Mucosa of descending colon (tissue), 3 donors: ENCODE data around the gene ETV1. TPM values are rescaled to one million over a fixed set of nuclear protein-coding genes. Genes with fewer than 3 reads are reported as not detected.

ENCODE experiments used
- ATAC-seq: fragments of 200-7000 bp; cut with Tn5 transposase; one replicate; pipeline ENCODE4 v1.9.1; 2020; ENCODE audit warnings: mild to moderate bottlenecking, moderate library complexity
- DNase-seq, 3 donors: peaks; one replicate each; pipeline ENCODE4 v3.0.0-alpha.2; 2020
- H3K36me3 ChIP-seq: fragments of 200-600 bp; one replicate; pipeline ENCODE4 v1.8.0; 2021; ENCODE audit warnings: low read depth, mild to moderate bottlenecking
- H3K4me1 ChIP-seq: fragments of 200-600 bp; one replicate; pipeline ENCODE4 v1.8.0; 2021; ENCODE audit warnings: low read depth, mild to moderate bottlenecking
- H3K4me3 ChIP-seq: fragments of 200-600 bp; one replicate; pipeline ENCODE4 v1.8.0; 2021; ENCODE audit warnings: mild to moderate bottlenecking
- H3K9me3 ChIP-seq: fragments of 200-600 bp; one replicate; pipeline ENCODE4 v1.8.0; 2021; ENCODE audit warnings: mild to moderate bottlenecking
- CTCF ChIP-seq: fragments of 200-600 bp; IDR thresholded peaks from one replicate; pipeline ENCODE4 v1.8.0; 2022; ENCODE audit warnings: antibody characterized with exemption, mild to moderate bottlenecking
- intact Hi-C, 2 donors: fragments of 100-400 bp; cut with DNase I in 1 of 2; cut with micrococcal nuclease in 1 of 2; formaldehyde crosslinking; loops; one replicate each; pipeline versions ENCODE4 v1.11.0 to v1.11.1; 2022; cut with DNase I, micrococcal nuclease
- total RNA-seq, 3 donors: library from RNA; stranded (reverse); fragmentation: NEBNext Ultra II Directional in 2 of 3; extraction: Animal tissue kit (Norgen Biotek cat#: 25700) in 2 of 3; gene quantifications; one replicate each; pipeline versions ENCODE4 v1.2.1 to v1.2.4, GENCODE V29; 2021 to 2023
- donor health status: DM: no; HTN: no; CAD: no; lungs with moderate emphysema.
- donor health status: DM: no; HTN: no; CAD: no.
- donor health status: DM: no; HTN: yes; CAD: no.

Gene ETV1
- total RNA-seq, 3 donors from 2014 or later, result 2.6 to 16.9 (median 5.9) TPM

GRCh38 chr7:13948019-13948801, 41.3 kb downstream of the ETV1 start:
- no peak overlapping the region for H3K4me3 ChIP-seq
- intact Hi-C loops, result no loop called here

GRCh38 chr7:13947535-13947934, 41.9 kb downstream of the ETV1 start:
- no peak for ATAC-seq
- no peak overlapping the region for H3K4me3 ChIP-seq
- no peak for TF ChIP-seq CTCF
- H3K9me3 ChIP-seq, result no peaks in the 10 kb centered on the region
- intact Hi-C loops, result no loop called here
- no peaks in the 10 kb centered on the region for H3K36me3 ChIP-seq
- no peak for DNase-seq
- no peaks in the 10 kb centered on the region for H3K4me1 ChIP-seq

More at GRCh38 chr7:13948019-13948801, 41.3 kb downstream of the ETV1 start:
- no peak for ATAC-seq
- no peaks in the 10 kb centered on the region for H3K36me3 ChIP-seq
- no peaks in the 10 kb centered on the region for H3K9me3 ChIP-seq
- no peak for DNase-seq
- TF ChIP-seq CTCF, result no peak
- H3K4me1 ChIP-seq, result no peaks in the 10 kb centered on the region

- no peak for ATAC-seq
These were observed 43.3 kb downstream of the ETV1 start for GRCh38 chr7:13946181-13946580.

GRCh38 chr7:13945670-13946069, 43.8 kb downstream of the ETV1 start:
- H3K4me3 ChIP-seq, result no peak overlapping the region
- intact Hi-C loops, result no loop called here
- no peak for ATAC-seq

More at GRCh38 chr7:13946181-13946580, 43.3 kb downstream of the ETV1 start:
- Histone ChIP-seq H3K36me3 (no peaks in the 10 kb centered on the region), H3K4me3 (no peak overlapping the region), H3K4me1 (no peaks in the 10 kb centered on the region), H3K9me3 (no peaks in the 10 kb centered on the region)
- intact Hi-C loops, result no loop called here
- DNase-seq, result no peak
- TF ChIP-seq CTCF, result no peak

GRCh38 chr7:13933536-13933935, 55.9 kb downstream of the ETV1 start:
- no peaks in the 10 kb centered on the region for H3K4me1 ChIP-seq
- no peak overlapping the region for H3K4me3 ChIP-seq
- intact Hi-C loops, result no loop called here
- no peak for DNase-seq
- no peak for ATAC-seq
- H3K36me3 ChIP-seq, result no peaks in the 10 kb centered on the region
- TF ChIP-seq CTCF, result no peak
- no peaks in the 10 kb centered on the region for H3K9me3 ChIP-seq

More at GRCh38 chr7:13945670-13946069, 43.8 kb downstream of the ETV1 start:
- H3K4me1 ChIP-seq, result no peaks in the 10 kb centered on the region
- DNase-seq, result no peak
- TF ChIP-seq CTCF, result no peak
- no peaks in the 10 kb centered on the region for H3K9me3 ChIP-seq
- no peaks in the 10 kb centered on the region for H3K36me3 ChIP-seq
